Smooth muscle cell (in vitro differentiated cells): ENCODE measurements around the gene KICS2. TPM values are rescaled to one million over a fixed set of nuclear protein-coding genes. Genes with fewer than 3 reads are reported as not detected.
"Not testable (repeated sequence)": the region's sequence is repeated elsewhere in the genome, so short reads cannot be mapped to it uniquely, and the experiment has no call there.

Source experiments
- DNase-seq: peaks from one replicate; lab custom pipeline; 2025; ENCODE audit not compliant: unreplicated experiment; lab: John Stamatoyannopoulos, UW
- H2AFZ ChIP-seq: fragments of 200-600 bp; sonication (generic); 2 replicates; pipeline ENCODE4 v1.6.0; 2016; ENCODE audit warnings: antibody characterized with exemption, low read depth, mild to moderate bottlenecking
- H3F3A ChIP-seq: fragments of 200-600 bp; sonication (generic); 2 replicates; pipeline ENCODE4 v1.6.0; 2017; ENCODE audit warnings: antibody characterized with exemption, low read depth
- H3K27ac ChIP-seq: fragments of 200-600 bp; sonication (generic); 2 replicates; pipeline ENCODE4 v1.5.1; 2016; ENCODE audit warnings: low read depth, mild to moderate bottlenecking
- H3K27me3 ChIP-seq: fragments of 200-600 bp; sonication (generic); 2 replicates; pipeline ENCODE4 v1.6.1; 2016; ENCODE audit warnings: low read depth, mild to moderate bottlenecking
- H3K36me3 ChIP-seq: fragments of 200-600 bp; sonication (generic); 2 replicates; pipeline ENCODE4 v1.5.1; 2016; ENCODE audit warnings: low read depth
- H3K4me1 ChIP-seq: fragments of 200-600 bp; sonication (generic); 2 replicates; pipeline ENCODE4 v1.5.1; 2016; ENCODE audit warnings: low read depth
- H3K4me2 ChIP-seq: fragments of 200-600 bp; sonication (generic); 2 replicates; pipeline ENCODE4 v1.6.0; 2016; ENCODE audit warnings: mild to moderate bottlenecking
- H3K4me3 ChIP-seq: fragments of 200-600 bp; sonication (generic); 2 replicates; pipeline ENCODE4 v1.5.1; 2016; ENCODE audit warnings: mild to moderate bottlenecking
- H3K79me2 ChIP-seq: fragments of 200-600 bp; sonication (generic); 2 replicates; pipeline ENCODE4 v1.6.0; 2016; ENCODE audit warnings: low read depth, mild to moderate bottlenecking
- H3K9ac ChIP-seq: fragments of 200-600 bp; sonication (generic); 2 replicates; pipeline ENCODE4 v1.6.0; 2016; ENCODE audit warnings: low read depth
- H3K9me3 ChIP-seq: fragments of 200-600 bp; sonication (generic); replicated peaks from 2 replicates; pipeline ENCODE4 v1.5.1; 2016; ENCODE audit warnings: low read depth
- H4K20me1 ChIP-seq: fragments of 200-600 bp; sonication (generic); 2 replicates; pipeline ENCODE4 v1.6.0; 2016; ENCODE audit warnings: low read depth
- WGBS: methylation state at CpG from one replicate; pipeline ENCODE4 v1.1.7; 2016; ENCODE audit warnings: low lambda C conversion rate; 5-methylcytosine and 5-hydroxymethylcytosine counted together
- polyA plus RNA-seq: library from polyadenylated mRNA; unstranded; fragments of >200 nt; fragmentation: Nextera tagmentation; extraction: Ambion mirVana; gene quantifications from 2 replicates; pipeline ENCODE4 v1.2.1, GENCODE V29; 2016
- total RNA-seq: library from RNA; depleted of rRNA; stranded (reverse); fragments of >200 nt; gene quantifications from 2 replicates; pipeline ENCODE4 v1.2.3, GENCODE V29; 2014
- TF ChIP-seq, protein P1 (sequence below): fragments of 200-600 bp; sonication (generic); IDR thresholded peaks from 2 replicates; pipeline ENCODE4 v1.5.1; 2017; ENCODE audit warnings: borderline replicate concordance, mild to moderate bottlenecking, antibody characterized with exemption; ENCODE audit not compliant: insufficient read depth, poor library complexity, severe bottlenecking

KICS2 gene
- total and polyA plus RNA-seq, 2 experiments from 2014 or later = 1.1 to 6.6 TPM

DNA sequence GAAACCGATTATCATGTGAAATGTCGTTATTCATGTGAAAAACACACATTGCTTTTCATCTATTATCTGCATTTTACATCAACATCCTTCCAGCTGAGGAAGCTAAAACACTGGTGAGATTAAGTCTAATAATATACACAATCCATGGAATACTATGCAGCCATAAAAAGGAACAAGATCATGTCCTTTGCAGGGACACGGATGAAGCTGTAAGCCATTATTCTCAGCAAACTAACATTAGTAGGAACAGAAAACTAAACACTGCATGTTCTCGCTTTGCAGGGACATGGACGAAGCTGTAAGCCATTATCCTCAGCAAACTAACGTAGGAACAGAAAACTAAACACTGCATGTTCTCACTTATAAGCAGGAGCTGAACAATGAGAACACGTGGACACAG lies 18.3 kb downstream of the KICS2 start:
- H3K9ac ChIP-seq = no peak overlapping the region
- H3F3A ChIP-seq = no peaks in the 10 kb centered on the region
- H3K79me2 ChIP-seq = no peaks in the 10 kb centered on the region
- H3K36me3 ChIP-seq = no peaks in the 10 kb centered on the region
- H3K4me1 ChIP-seq = no peaks in the 10 kb centered on the region
- H3K9me3 ChIP-seq = no peaks in the 10 kb centered on the region
- H4K20me1 ChIP-seq = no peaks in the 10 kb centered on the region
- TF ChIP-seq, protein P1, sequence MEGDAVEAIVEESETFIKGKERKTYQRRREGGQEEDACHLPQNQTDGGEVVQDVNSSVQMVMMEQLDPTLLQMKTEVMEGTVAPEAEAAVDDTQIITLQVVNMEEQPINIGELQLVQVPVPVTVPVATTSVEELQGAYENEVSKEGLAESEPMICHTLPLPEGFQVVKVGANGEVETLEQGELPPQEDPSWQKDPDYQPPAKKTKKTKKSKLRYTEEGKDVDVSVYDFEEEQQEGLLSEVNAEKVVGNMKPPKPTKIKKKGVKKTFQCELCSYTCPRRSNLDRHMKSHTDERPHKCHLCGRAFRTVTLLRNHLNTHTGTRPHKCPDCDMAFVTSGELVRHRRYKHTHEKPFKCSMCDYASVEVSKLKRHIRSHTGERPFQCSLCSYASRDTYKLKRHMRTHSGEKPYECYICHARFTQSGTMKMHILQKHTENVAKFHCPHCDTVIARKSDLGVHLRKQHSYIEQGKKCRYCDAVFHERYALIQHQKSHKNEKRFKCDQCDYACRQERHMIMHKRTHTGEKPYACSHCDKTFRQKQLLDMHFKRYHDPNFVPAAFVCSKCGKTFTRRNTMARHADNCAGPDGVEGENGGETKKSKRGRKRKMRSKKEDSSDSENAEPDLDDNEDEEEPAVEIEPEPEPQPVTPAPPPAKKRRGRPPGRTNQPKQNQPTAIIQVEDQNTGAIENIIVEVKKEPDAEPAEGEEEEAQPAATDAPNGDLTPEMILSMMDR = no peak
- H3K4me2 ChIP-seq = no peak overlapping the region
- H3K27ac ChIP-seq = no peak overlapping the region
- no peak overlapping the region for H2AFZ ChIP-seq
- WGBS = 69% methylated on average over 7 of the region's 7 CpGs
- DNase-seq = no peak
- H3K4me3 ChIP-seq = no peak overlapping the region
- no peaks in the 10 kb centered on the region for H3K27me3 ChIP-seq

DNA sequence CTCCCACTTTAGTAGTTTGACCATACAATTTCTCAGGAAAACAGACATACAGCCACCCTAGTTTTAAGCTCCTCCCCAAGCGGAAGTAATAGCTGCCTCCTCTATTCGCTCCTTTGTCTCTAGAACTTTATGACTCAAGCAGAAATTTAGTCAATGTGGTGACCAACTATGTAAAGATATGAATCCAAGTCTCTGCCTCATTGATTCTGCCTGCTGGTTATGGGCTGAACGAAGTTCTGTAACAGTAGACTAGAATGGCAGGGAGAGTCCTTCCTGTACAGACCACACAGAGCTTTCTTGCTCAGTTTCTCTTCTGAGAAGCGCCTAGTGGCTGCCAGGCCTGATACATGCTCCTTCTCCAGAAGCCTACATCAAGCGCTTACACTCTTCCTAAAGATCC lies 19.1 kb downstream of the KICS2 start:
- no peaks in the 10 kb centered on the region for H3F3A ChIP-seq
- DNase-seq = no peak
- H3K36me3 ChIP-seq = no peaks in the 10 kb centered on the region
- H3K9me3 ChIP-seq = no peaks in the 10 kb centered on the region
- no peaks in the 10 kb centered on the region for H3K79me2 ChIP-seq
- no peaks in the 10 kb centered on the region for H3K4me1 ChIP-seq
- no peaks in the 10 kb centered on the region for H3K27me3 ChIP-seq
- no peaks in the 10 kb centered on the region for H4K20me1 ChIP-seq
- H2AFZ ChIP-seq = no peak overlapping the region
- H3K9ac ChIP-seq = no peak overlapping the region
- TF ChIP-seq, protein P1 = no peak
- no peak overlapping the region for H3K27ac ChIP-seq
- no peak overlapping the region for H3K4me3 ChIP-seq
- no peak overlapping the region for H3K4me2 ChIP-seq
- WGBS = 92% methylated on average over 5 of the region's 5 CpGs

DNA sequence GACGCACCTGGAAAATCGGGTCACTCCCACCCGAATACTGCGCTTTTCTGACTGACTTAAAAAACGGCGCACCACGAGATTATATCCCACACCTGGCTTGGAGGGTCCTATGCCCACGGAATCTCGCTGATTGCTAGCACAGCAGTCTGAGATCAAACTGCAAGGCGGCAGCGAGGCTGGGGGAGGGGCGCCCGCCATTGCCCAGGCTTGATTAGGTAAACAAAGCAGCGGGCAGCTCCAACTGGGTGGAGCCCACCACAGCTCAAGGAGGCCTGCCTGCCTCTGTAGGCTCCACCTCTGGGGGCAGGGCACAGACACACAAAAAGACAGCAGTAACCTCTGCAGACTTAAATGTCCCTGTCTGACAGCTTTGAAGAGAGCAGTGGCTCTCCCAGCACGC lies 26.3 kb downstream of the KICS2 start:
- H4K20me1 ChIP-seq, H3K9ac ChIP-seq, H3K27me3 ChIP-seq, H3F3A ChIP-seq, H3K27ac ChIP-seq, H3K4me2 ChIP-seq, H3K79me2 ChIP-seq, H3K36me3 ChIP-seq, H3K4me1 ChIP-seq, H3K4me3 ChIP-seq, H3K9me3 ChIP-seq, H2AFZ ChIP-seq, DNase-seq: not testable (repeated sequence)
- 48% methylated on average over 12 of the region's 15 CpGs for WGBS

DNA sequence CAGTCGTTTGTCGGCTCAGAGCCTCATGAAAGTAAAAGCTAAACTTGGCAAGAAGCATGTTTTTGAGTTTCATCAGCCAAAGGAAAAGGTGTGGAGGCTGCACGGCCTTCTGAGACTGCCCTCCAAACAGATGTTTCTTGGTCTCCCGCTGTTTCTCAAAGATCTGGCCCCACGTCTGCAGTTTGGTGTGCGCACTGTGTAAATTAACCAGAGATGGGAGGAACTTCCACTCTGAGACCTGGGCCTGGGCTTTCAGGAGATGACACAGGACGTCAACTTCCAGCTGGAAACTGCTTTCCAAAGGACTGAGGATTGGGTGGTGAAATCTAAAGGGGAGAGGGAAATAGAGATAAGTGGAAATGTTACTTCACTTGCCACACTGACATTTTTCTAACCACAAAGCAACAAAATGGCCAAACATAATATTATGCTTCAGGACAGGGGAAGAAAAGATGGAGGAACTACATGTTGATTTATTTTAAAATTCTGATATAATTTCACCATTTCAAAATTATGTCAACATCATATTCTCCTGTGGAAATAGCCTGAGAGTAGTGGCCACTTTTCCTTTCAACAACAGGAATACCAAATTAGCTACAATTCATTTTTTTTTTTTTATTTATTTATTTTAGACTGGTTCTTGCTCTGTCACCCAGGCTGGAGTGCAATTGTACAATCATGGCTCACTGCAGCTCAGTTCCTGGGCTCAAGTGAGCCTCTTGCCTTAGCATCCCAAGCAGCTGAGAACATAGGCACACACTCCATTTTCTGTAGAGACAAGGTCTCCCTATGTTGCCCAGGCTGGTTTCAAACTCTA lies 27.6 kb downstream of the KICS2 start:
- H3F3A ChIP-seq = peaks cover 3% of the 10 kb centered on the region
- no peak overlapping the region for H3K9ac ChIP-seq
- H2AFZ ChIP-seq = no peak overlapping the region
- no peaks in the 10 kb centered on the region for H4K20me1 ChIP-seq
- H3K4me2 ChIP-seq = no peak overlapping the region
- TF ChIP-seq, protein P1 = no peak
- H3K9me3 ChIP-seq = no peaks in the 10 kb centered on the region
- no peak for DNase-seq
- no peaks in the 10 kb centered on the region for H3K79me2 ChIP-seq
- H3K36me3 ChIP-seq = no peaks in the 10 kb centered on the region
- no peak overlapping the region for H3K27ac ChIP-seq
- no peak overlapping the region for H3K4me3 ChIP-seq
- WGBS = 95% methylated on average over 7 of the region's 7 CpGs
- H3K27me3 ChIP-seq = no peaks in the 10 kb centered on the region
- H3K4me1 ChIP-seq = no peaks in the 10 kb centered on the region
